Uterus (tissue), 2 donors: Measurements from ENCODE around the gene EVA1A.

Experiments
- POLR2A ChIP-seq, 2 donors: fragments of 450-650 bp; IDR thresholded peaks; one replicate each; pipeline ENCODE4 v1.6.1; 2016; ENCODE audit warnings: antibody characterized with exemption in 2 of 2, mild to moderate bottlenecking in 1 of 2, moderate library complexity in 1 of 2
- TF ChIP-seq, protein P1 (sequence below), 4 experiments: fragments of 200-600 bp in 2 of 4; fragments of 450-650 bp in 2 of 4; sonication (generic) in 2 of 4; IDR thresholded peaks; one replicate each; pipeline ENCODE4 v1.5.1; 2016 to 2019; ENCODE audit warnings: antibody characterized with exemption in 4 of 4, mild to moderate bottlenecking in 2 of 4, moderate library complexity in 1 of 4

DNA sequence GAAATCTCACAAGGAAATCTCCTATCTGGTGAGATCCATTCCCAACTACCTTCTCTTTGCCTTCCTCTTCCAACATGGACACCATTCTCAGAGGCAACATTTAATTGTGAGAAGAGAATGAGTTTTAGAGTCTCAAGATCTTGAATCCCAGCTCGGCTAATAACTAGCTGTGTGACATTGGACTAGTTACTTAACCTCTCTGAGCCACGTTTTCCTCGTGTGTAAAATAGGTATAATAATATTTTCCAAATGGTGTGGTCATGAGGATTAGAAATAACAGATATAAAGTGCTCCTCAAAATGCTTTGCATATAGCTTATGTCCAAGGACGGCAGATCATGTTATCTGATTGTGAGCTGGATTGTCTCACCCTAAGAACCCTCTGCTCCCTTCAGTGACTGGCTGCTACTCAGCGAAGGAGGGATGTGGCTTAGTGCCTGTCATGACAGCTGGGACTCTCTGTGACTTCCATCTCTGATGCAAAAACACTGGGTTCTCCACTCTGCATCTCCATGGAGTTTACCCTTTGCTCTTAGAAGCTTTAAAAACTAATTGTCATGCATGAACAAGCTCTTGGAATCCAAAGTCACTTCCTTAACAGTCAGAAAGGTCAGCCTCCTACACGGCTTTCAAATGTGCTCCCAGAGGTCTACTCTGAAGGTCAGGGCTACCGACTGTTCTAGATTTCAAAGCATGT is 47.4 kb upstream of the EVA1A start:
- TF ChIP-seq, protein P1, sequence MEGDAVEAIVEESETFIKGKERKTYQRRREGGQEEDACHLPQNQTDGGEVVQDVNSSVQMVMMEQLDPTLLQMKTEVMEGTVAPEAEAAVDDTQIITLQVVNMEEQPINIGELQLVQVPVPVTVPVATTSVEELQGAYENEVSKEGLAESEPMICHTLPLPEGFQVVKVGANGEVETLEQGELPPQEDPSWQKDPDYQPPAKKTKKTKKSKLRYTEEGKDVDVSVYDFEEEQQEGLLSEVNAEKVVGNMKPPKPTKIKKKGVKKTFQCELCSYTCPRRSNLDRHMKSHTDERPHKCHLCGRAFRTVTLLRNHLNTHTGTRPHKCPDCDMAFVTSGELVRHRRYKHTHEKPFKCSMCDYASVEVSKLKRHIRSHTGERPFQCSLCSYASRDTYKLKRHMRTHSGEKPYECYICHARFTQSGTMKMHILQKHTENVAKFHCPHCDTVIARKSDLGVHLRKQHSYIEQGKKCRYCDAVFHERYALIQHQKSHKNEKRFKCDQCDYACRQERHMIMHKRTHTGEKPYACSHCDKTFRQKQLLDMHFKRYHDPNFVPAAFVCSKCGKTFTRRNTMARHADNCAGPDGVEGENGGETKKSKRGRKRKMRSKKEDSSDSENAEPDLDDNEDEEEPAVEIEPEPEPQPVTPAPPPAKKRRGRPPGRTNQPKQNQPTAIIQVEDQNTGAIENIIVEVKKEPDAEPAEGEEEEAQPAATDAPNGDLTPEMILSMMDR (IDR thresholded peaks at IDR 0.05): no peak
- TF ChIP-seq POLR2A (IDR thresholded peaks at IDR 0.05): no peak
